Activated CD4-positive, alpha-beta T cell treated with anti-CD3 and anti-CD28 coated beads, Interleukin-2, amount 50 U/mL, for 1 hour (primary cell): Measurements from ENCODE around the gene FGF1.
A peak's percentile ranks its signal among the peaks of the same experiment; 100 is the strongest.

Experiments used
- DNase-seq: peaks from one replicate; pipeline ENCODE4 v3.0.0-alpha.2; 2020

The FGF1 gene

GRCh38 chr5:142568283-142568995 lies 117.5 kb downstream of the FGF1 start:
- DNase-seq = no peak

- DNase-seq = no peak
Measured at GRCh38 chr5:142561486-142562097, 124.3 kb downstream of the FGF1 start.

- no peak for DNase-seq
Measured at GRCh38 chr5:142561029-142561428, 124.9 kb downstream of the FGF1 start.

- no peak for DNase-seq
Measured at GRCh38 chr5:142552107-142552506, 133.8 kb downstream of the FGF1 start.

GRCh38 chr5:142551338-142552067 lies 134.4 kb downstream of the FGF1 start:
- DNase-seq = no peak

- DNase-seq = no peak
Measured at GRCh38 chr5:142550471-142550870, 135.4 kb downstream of the FGF1 start.

GRCh38 chr5:142549834-142550233 lies 136.1 kb downstream of the FGF1 start:
- DNase-seq = no peak

- DNase-seq = peak; percentile 3
Measured at GRCh38 chr5:142548739-142549275, 137.1 kb downstream of the FGF1 start.

- DNase-seq = no peak
Measured at GRCh38 chr5:142547445-142548380, 138.2 kb downstream of the FGF1 start.

GRCh38 chr5:142545650-142546322 lies 140.1 kb downstream of the FGF1 start:
- DNase-seq = no peak

- no peak for DNase-seq
Measured at GRCh38 chr5:142544946-142545649, 140.8 kb downstream of the FGF1 start.

GRCh38 chr5:142544071-142544753 lies 141.7 kb downstream of the FGF1 start:
- no peak for DNase-seq

- DNase-seq = no peak
Measured at GRCh38 chr5:142542906-142543305, 143.0 kb downstream of the FGF1 start.
